ENCODE measurements around the gene CCDC169.
A peak's percentile ranks its signal among the peaks of the same experiment; 100 is the strongest.
"Not testable (repeated sequence)": the region's sequence is repeated elsewhere in the genome, so short reads cannot be mapped to it uniquely, and the experiment has no call there.

The CCDC169 gene

GRCh38 chr13:36297366-36298338 is at the start of gene CCDC169:
Gene CCDC169 (minus strand): TSS chr13:36297814. CDS start chr13:36297719, 95 bp downstream.
- DNase-seq (ENCODE audit: low spot score) (peak; percentile 43), FAIRE-seq (no peak)

- DNase-seq (ENCODE audit: low spot score), result peak; percentile 83
- peak; percentile 55 for FAIRE-seq
Observed at GRCh38 chr13:36346222-36347083, 48.8 kb upstream of the CCDC169 start, which contains the start of gene SPART. Gene SPART (minus strand): TSS chr13:36346394. CDS start chr13:36335830, 10,564 bp downstream.

GRCh38 chr13:36345438-36346221 is 48.0 kb upstream of the CCDC169 start:
- FAIRE-seq (no peak), DNase-seq (ENCODE audit: low spot score) (peak; percentile 51)

GRCh38 chr13:36344886-36345437 is 47.3 kb upstream of the CCDC169 start:
- FAIRE-seq, result no peak

GRCh38 chr13:36344173-36344572 is 46.6 kb upstream of the CCDC169 start:
- FAIRE-seq (no peak), DNase-seq (ENCODE audit: low spot score) (peak; percentile 25)

More at GRCh38 chr13:36344886-36345437, 47.3 kb upstream of the CCDC169 start:
- no peak for DNase-seq (ENCODE audit: low spot score)

- DNase-seq (ENCODE audit: low spot score), result no peak
Observed at GRCh38 chr13:36343766-36344165, 46.2 kb upstream of the CCDC169 start.

GRCh38 chr13:36342715-36343114 is 45.1 kb upstream of the CCDC169 start:
- DNase-seq (ENCODE audit: low spot score) (no peak), FAIRE-seq (no peak)

More at GRCh38 chr13:36343766-36344165, 46.2 kb upstream of the CCDC169 start:
- FAIRE-seq, result no peak

- FAIRE-seq, result no peak
- peak; percentile 15 for DNase-seq (ENCODE audit: low spot score)
Observed at GRCh38 chr13:36341718-36342117, 44.1 kb upstream of the CCDC169 start.

- no peak for FAIRE-seq
- no peak for DNase-seq (ENCODE audit: low spot score)
Observed at GRCh38 chr13:36339600-36340155, 42.1 kb upstream of the CCDC169 start.

- FAIRE-seq (no peak), DNase-seq (ENCODE audit: low spot score) (no peak)
Observed at GRCh38 chr13:36337938-36338641, 40.5 kb upstream of the CCDC169 start.

GRCh38 chr13:36332986-36333385 is 35.4 kb upstream of the CCDC169 start:
- FAIRE-seq (peak; percentile 86), DNase-seq (ENCODE audit: low spot score) (peak; percentile 27)

- not testable (repeated sequence) for DNase-seq (ENCODE audit: low spot score); FAIRE-seq
Observed at GRCh38 chr13:36332255-36332654, 34.6 kb upstream of the CCDC169 start.

GRCh38 chr13:36331280-36331679 is 33.7 kb upstream of the CCDC169 start:
- FAIRE-seq, result no peak
- no peak for DNase-seq (ENCODE audit: low spot score)

- DNase-seq (ENCODE audit: low spot score) (no peak), FAIRE-seq (no peak)
Observed at GRCh38 chr13:36329361-36329760, 31.7 kb upstream of the CCDC169 start.

GRCh38 chr13:36328821-36329220 is 31.2 kb upstream of the CCDC169 start:
- FAIRE-seq (no peak), DNase-seq (ENCODE audit: low spot score) (no peak)

GRCh38 chr13:36325912-36326311 is 28.3 kb upstream of the CCDC169 start:
- FAIRE-seq, result no peak

GRCh38 chr13:36324881-36325280 is 27.3 kb upstream of the CCDC169 start:
- not testable (repeated sequence) for FAIRE-seq; DNase-seq (ENCODE audit: low spot score)

More at GRCh38 chr13:36325912-36326311, 28.3 kb upstream of the CCDC169 start:
- DNase-seq (ENCODE audit: low spot score), result no peak

GRCh38 chr13:36323951-36324566 is 26.4 kb upstream of the CCDC169 start:
- DNase-seq (ENCODE audit: low spot score), result no peak

GRCh38 chr13:36323408-36323807 is 25.8 kb upstream of the CCDC169 start:
- FAIRE-seq (no peak), DNase-seq (ENCODE audit: low spot score) (no peak)

More at GRCh38 chr13:36323951-36324566, 26.4 kb upstream of the CCDC169 start:
- FAIRE-seq, result no peak
